CD4-positive, alpha-beta T cell (primary cell): ENCODE data around the gene PGR. TPM values are rescaled to one million over a fixed set of nuclear protein-coding genes. Genes with fewer than 3 reads are reported as not detected.

Experiments used
- ATAC-seq: fragments of 200-7000 bp; cut with Tn5 transposase; one replicate; pipeline ENCODE4 v1.10.0; 2022; ENCODE audit warnings: mild to moderate bottlenecking; ENCODE audit not compliant: poor library complexity
- CTCF ChIA-PET: fragments of 350-600 bp; sonication (Branson Sonifier 250); formaldehyde crosslinking; loops from one replicate; lab custom pipeline; 2021; ENCODE audit warnings: antibody characterized with exemption, inconsistent platforms; lab: Charles Lee
- POLR2A ChIA-PET: fragments of 350-600 bp; sonication (Branson Sonifier 250); formaldehyde crosslinking; loops from one replicate; lab custom pipeline; 2021; ENCODE audit warnings: antibody characterized with exemption, inconsistent platforms; lab: Charles Lee
- DNase-seq, 14 experiments: peaks; one replicate each; pipeline ENCODE4 v3.0.0-alpha.2; 2013 to 2020; ENCODE audit warnings: mixed read lengths in 2 of 14
- H3K27ac ChIP-seq, 2 donors: one replicate each; pipeline versions ENCODE4 v1.5.1 to v1.7.0; 2013; ENCODE audit warnings: low read length in 2 of 2, low read depth in 1 of 2, mild to moderate bottlenecking in 1 of 2
- H3K27me3 ChIP-seq, 2 experiments: 1 replicate in 1 of 2; 2 replicates in 1 of 2; pipeline versions ENCODE4 v1.6.1 to v1.7.0; 2013; ENCODE audit warnings: low read length in 2 of 2, control low read depth in 1 of 2, mild to moderate bottlenecking in 1 of 2, moderate library complexity in 1 of 2; ENCODE audit not compliant: insufficient read depth in 2 of 2, control insufficient read depth in 1 of 2
- H3K36me3 ChIP-seq: one replicate; pipeline ENCODE4 v1.6.1; 2013; ENCODE audit warnings: low read length, control low read depth; ENCODE audit not compliant: insufficient read depth
- H3K4me1 ChIP-seq: one replicate; pipeline ENCODE4 v1.6.1; 2013; ENCODE audit warnings: low read length, control low read depth; ENCODE audit not compliant: insufficient read depth
- H3K4me3 ChIP-seq: one replicate; pipeline ENCODE4 v1.5.1; 2013; ENCODE audit warnings: mild to moderate bottlenecking, low read length, moderate library complexity
- H3K9me3 ChIP-seq, 2 experiments: 1 replicate in 1 of 2; 2 replicates in 1 of 2; pipeline versions ENCODE4 v1.6.1 to v1.7.0; 2013; ENCODE audit warnings: low read length in 2 of 2, mild to moderate bottlenecking in 2 of 2, control low read depth in 1 of 2, moderate library complexity in 1 of 2; ENCODE audit not compliant: control insufficient read depth in 1 of 2, insufficient read depth in 1 of 2
- H3K27ac Mint-ChIP-seq: one replicate; pipeline ENCODE4 v1.8.0; 2020; ENCODE audit warnings: mixed read lengths
- H3K27me3 Mint-ChIP-seq: one replicate; pipeline ENCODE4 v1.8.0; 2021; ENCODE audit warnings: mixed read lengths
- H3K36me3 Mint-ChIP-seq: one replicate; pipeline ENCODE4 v1.8.0; 2021; ENCODE audit warnings: low read depth, mixed read lengths
- H3K4me1 Mint-ChIP-seq: one replicate; pipeline ENCODE4 v1.8.0; 2021; ENCODE audit warnings: low read depth, mixed read lengths
- H3K4me3 Mint-ChIP-seq: one replicate; pipeline ENCODE4 v1.8.0; 2020; ENCODE audit warnings: mild to moderate bottlenecking, mixed read lengths
- H3K9me3 Mint-ChIP-seq: one replicate; pipeline ENCODE4 v1.8.0; 2020; ENCODE audit warnings: mixed read lengths
- intact Hi-C, 2 experiments: fragments of 100-400 bp; cut with DNase I in 1 of 2; cut with micrococcal nuclease in 1 of 2; formaldehyde crosslinking; loops; one replicate each; pipeline versions ENCODE4 v1.15.1 to v1.9.0; 2023 to 2025; cut with DNase I, micrococcal nuclease
- total RNA-seq, 174 experiments: library from RNA in 2 of 174; stranded (reverse) in 2 of 174; gene quantifications; one replicate each; pipeline ENCODE4 v1.2.3 and lab custom pipeline; 2021 to 2026
- TF ChIP-seq, protein P1 (sequence below): fragments of 200-600 bp; IDR thresholded peaks from one replicate; pipeline ENCODE4 v1.8.0; 2022; ENCODE audit warnings: antibody characterized with exemption, mild to moderate bottlenecking

The PGR gene
- total RNA-seq, 2 experiments from 2014 or later = not detected

DNA sequence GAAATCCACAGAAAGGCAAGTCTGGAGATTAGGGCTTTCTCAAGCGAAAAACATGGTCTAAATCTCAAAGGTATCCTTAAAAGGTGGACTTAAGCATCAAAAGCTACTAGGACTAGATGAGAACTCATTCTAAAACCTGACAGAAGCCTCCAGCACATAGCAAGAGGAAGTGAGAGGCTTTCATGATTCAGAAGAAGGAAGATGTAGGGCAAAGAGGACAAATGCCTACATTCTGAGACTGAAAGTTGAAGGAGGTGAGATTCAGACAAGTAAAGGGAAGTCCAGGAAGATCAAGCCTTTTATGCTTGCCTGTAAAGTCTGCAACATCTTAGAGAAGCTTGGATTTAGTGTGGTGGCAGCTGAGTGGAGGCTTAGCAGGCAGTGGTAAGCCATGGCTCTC lies 98.9 kb downstream of the PGR start:
- DNase-seq = no peak
- H3K4me3 Mint-ChIP-seq = no peak overlapping the region
- no peak overlapping the region for H3K27ac ChIP-seq
- H3K9me3 Mint-ChIP-seq = peaks cover 4% of the 10 kb centered on the region
- TF ChIP-seq, protein P1, sequence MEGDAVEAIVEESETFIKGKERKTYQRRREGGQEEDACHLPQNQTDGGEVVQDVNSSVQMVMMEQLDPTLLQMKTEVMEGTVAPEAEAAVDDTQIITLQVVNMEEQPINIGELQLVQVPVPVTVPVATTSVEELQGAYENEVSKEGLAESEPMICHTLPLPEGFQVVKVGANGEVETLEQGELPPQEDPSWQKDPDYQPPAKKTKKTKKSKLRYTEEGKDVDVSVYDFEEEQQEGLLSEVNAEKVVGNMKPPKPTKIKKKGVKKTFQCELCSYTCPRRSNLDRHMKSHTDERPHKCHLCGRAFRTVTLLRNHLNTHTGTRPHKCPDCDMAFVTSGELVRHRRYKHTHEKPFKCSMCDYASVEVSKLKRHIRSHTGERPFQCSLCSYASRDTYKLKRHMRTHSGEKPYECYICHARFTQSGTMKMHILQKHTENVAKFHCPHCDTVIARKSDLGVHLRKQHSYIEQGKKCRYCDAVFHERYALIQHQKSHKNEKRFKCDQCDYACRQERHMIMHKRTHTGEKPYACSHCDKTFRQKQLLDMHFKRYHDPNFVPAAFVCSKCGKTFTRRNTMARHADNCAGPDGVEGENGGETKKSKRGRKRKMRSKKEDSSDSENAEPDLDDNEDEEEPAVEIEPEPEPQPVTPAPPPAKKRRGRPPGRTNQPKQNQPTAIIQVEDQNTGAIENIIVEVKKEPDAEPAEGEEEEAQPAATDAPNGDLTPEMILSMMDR = no peak
- H3K36me3 ChIP-seq = no peaks in the 10 kb centered on the region
- no peaks in the 10 kb centered on the region for H3K27me3 ChIP-seq
- POLR2A ChIA-PET = no interaction called here
- H3K27ac Mint-ChIP-seq = no peak overlapping the region
- no peak overlapping the region for H3K4me3 ChIP-seq
- H3K36me3 Mint-ChIP-seq = no peaks in the 10 kb centered on the region
- H3K4me1 ChIP-seq = no peaks in the 10 kb centered on the region
- intact Hi-C loops = no loop called here
- no peak for ATAC-seq
- no peaks in the 10 kb centered on the region for H3K4me1 Mint-ChIP-seq
- CTCF ChIA-PET = no interaction called here
- H3K9me3 ChIP-seq = peaks cover 0 to 6% of the 10 kb centered on the region in 2 experiments
- no peaks in the 10 kb centered on the region for H3K27me3 Mint-ChIP-seq

DNA sequence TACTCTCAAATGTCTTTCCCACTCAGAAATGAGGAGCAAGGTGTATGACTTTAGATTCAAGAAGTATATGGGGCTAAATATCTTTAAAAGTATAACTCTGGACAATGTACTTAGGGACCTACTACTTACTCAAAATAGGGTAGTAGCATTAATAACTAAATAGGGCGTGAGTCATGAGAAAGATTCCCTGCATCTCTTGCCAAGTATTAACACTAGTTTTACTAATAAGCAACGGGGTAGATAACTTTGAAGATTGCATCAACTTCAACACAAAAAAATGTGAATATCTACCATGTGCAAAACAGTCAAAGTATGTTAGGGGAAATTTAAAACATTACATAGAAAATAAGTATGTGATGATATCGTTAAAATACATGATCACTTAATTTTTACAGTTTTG lies 99.6 kb downstream of the PGR start:
- no peaks in the 10 kb centered on the region for H3K27me3 Mint-ChIP-seq
- H3K4me1 ChIP-seq = no peaks in the 10 kb centered on the region
- H3K36me3 ChIP-seq = no peaks in the 10 kb centered on the region
- no peaks in the 10 kb centered on the region for H3K4me1 Mint-ChIP-seq
- ATAC-seq = no peak
- ChIA-PET CTCF (no interaction called here), POLR2A (no interaction called here)
- H3K4me3 Mint-ChIP-seq = no peak overlapping the region
- TF ChIP-seq, protein P1 = no peak
- H3K27me3 ChIP-seq = no peaks in the 10 kb centered on the region
- H3K9me3 Mint-ChIP-seq = peaks cover 4% of the 10 kb centered on the region
- H3K27ac ChIP-seq = no peak overlapping the region
- no peaks in the 10 kb centered on the region for H3K36me3 Mint-ChIP-seq
- no peak for DNase-seq
- H3K27ac Mint-ChIP-seq = no peak overlapping the region
- intact Hi-C loops = no loop called here
- H3K4me3 ChIP-seq = no peak overlapping the region
- peaks cover 0 to 9% of the 10 kb centered on the region in 2 experiments for H3K9me3 ChIP-seq

DNA sequence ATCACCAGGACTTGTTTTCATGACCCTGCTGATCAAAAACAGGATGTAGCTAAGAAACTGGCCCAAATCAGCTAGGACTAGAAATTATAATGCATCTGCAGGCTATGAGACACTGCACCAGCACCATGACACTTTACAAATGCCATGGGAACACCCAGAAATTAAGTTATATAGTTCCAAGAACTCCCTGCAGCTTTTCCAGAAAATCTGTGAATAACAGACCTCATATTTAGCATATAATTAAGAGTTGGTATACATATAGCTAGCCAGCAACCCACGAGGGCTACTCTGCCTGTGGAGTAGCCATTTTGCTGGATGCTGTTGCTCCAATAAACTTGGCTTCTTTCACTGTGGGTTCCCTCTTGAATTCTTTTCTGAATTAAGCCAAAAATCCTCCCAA lies 101.0 kb downstream of the PGR start:
- H3K36me3 Mint-ChIP-seq = no peaks in the 10 kb centered on the region
- intact Hi-C loops = no loop called here
- H3K4me1 ChIP-seq = no peaks in the 10 kb centered on the region
- no peaks in the 10 kb centered on the region for H3K4me1 Mint-ChIP-seq
- CTCF ChIA-PET = no interaction called here
- POLR2A ChIA-PET = no interaction called here
- ATAC-seq = no peak
- no peaks in the 10 kb centered on the region for H3K27me3 ChIP-seq
- peaks cover 0 to 6% of the 10 kb centered on the region in 2 experiments for H3K9me3 ChIP-seq
- H3K27me3 Mint-ChIP-seq = no peaks in the 10 kb centered on the region
- no peak for DNase-seq
- H3K27ac ChIP-seq = no peak overlapping the region
- H3K4me3 ChIP-seq = no peak overlapping the region
- H3K36me3 ChIP-seq = no peaks in the 10 kb centered on the region
- H3K27ac Mint-ChIP-seq = no peak overlapping the region
- TF ChIP-seq, protein P1 = no peak
- H3K4me3 Mint-ChIP-seq = no peak overlapping the region
- peaks cover 4% of the 10 kb centered on the region for H3K9me3 Mint-ChIP-seq
